PC-9 (cell line): Measurements from ENCODE around the gene SAG. TPM values are rescaled to one million over a fixed set of nuclear protein-coding genes. Genes with fewer than 3 reads are reported as not detected.

ENCODE experiments used
- BruUV-seq: library from RNA; stranded (reverse); fragments of 400-500 nt; replicated peaks from 2 replicates; lab custom pipeline; 2021; lab: Mats Ljungman, UMichigan
- CTCF ChIA-PET: fragments of 300-600 bp; sonication (Branson Sonifier 250); formaldehyde crosslinking; loops from one replicate; lab custom pipeline; 2022; ENCODE audit warnings: antibody characterized with exemption; lab: Charles Lee
- POLR2A ChIA-PET: fragments of 300-600 bp; sonication (Branson Sonifier 250); formaldehyde crosslinking; loops from one replicate; lab custom pipeline; 2022; ENCODE audit warnings: antibody characterized with exemption; ENCODE audit not compliant: unreplicated experiment; lab: Charles Lee
- DNase-seq, 2 experiments: peaks; one replicate each; pipeline versions ENCODE4 v3.0.0 to v3.0.0-alpha.2; 2015 to 2022; ENCODE audit warnings: mixed read lengths in 1 of 2
- H2AFZ ChIP-seq: fragments of 200-600 bp; sonication (generic); 2 replicates; pipeline ENCODE4 v1.8.1; 2017; ENCODE audit warnings: antibody characterized with exemption
- H3F3A ChIP-seq: fragments of 200-600 bp; sonication (generic); 2 replicates; pipeline ENCODE4 v1.8.1; 2017; ENCODE audit warnings: antibody characterized with exemption, mild to moderate bottlenecking, low read depth; ENCODE audit not compliant: insufficient read depth
- H3K27ac ChIP-seq: fragments of 200-600 bp; sonication (generic); 2 replicates; pipeline ENCODE4 v1.6.1; 2016; ENCODE audit warnings: mixed run types
- H3K27me3 ChIP-seq: fragments of 200-600 bp; sonication (generic); 2 replicates; pipeline ENCODE4 v1.6.1; 2016; ENCODE audit warnings: low read depth, mixed run types; ENCODE audit not compliant: insufficient read depth
- H3K36me3 ChIP-seq: fragments of 200-600 bp; sonication (generic); 2 replicates; pipeline ENCODE4 v1.6.1; 2016; ENCODE audit warnings: low read depth, mixed run types
- H3K4me1 ChIP-seq: fragments of 200-600 bp; sonication (generic); replicated peaks from 2 replicates; pipeline ENCODE4 v1.6.1; 2016; ENCODE audit warnings: mixed run types; ENCODE audit not compliant: insufficient read depth
- H3K4me2 ChIP-seq: fragments of 200-600 bp; sonication (generic); 2 replicates; pipeline ENCODE4 v1.6.1; 2017; ENCODE audit warnings: mixed run types
- H3K4me3 ChIP-seq: fragments of 200-600 bp; sonication (generic); 2 replicates; pipeline ENCODE4 v1.6.1; 2016; ENCODE audit warnings: mixed run types
- H3K79me2 ChIP-seq: fragments of 200-600 bp; sonication (generic); 2 replicates; pipeline ENCODE4 v1.6.1; 2017; ENCODE audit warnings: low read depth, mixed run types
- H3K9me2 ChIP-seq: fragments of 200-600 bp; sonication (generic); 2 replicates; pipeline ENCODE4 v1.8.1; 2017; ENCODE audit warnings: mild to moderate bottlenecking; ENCODE audit not compliant: insufficient read depth
- H3K9me3 ChIP-seq: fragments of 200-600 bp; sonication (generic); 2 replicates; pipeline ENCODE4 v1.8.1; 2016; ENCODE audit warnings: low read depth; ENCODE audit not compliant: insufficient read depth
- H4K20me1 ChIP-seq: fragments of 200-600 bp; sonication (generic); 2 replicates; pipeline ENCODE4 v1.8.1; 2017; ENCODE audit not compliant: insufficient read depth
- CTCF ChIP-seq: fragments of 200-600 bp; sonication (generic); conservative IDR thresholded peaks from 2 replicates; pipeline ENCODE4 v1.6.1; 2017; ENCODE audit warnings: mixed run types, antibody characterized with exemption, mild to moderate bottlenecking, moderate library complexity
- EZH2 ChIP-seq: fragments of 200-600 bp; sonication (generic); IDR thresholded peaks from 2 replicates; pipeline ENCODE4 v1.8.0; 2017; ENCODE audit warnings: antibody characterized with exemption, low read depth
- intact Hi-C: fragments of 100-400 bp; cut with micrococcal nuclease; formaldehyde crosslinking; loops from one replicate; pipeline ENCODE4 v1.10.0; 2022; ENCODE audit not compliant: unreplicated experiment
- total RNA-seq: library from RNA; stranded (reverse); gene quantifications from 2 replicates; pipeline ENCODE4 v1.2.3, GENCODE V29; 2021

SAG gene
- total RNA-seq, 1 experiment from 2014 or later = not detected

- peaks cover 10% of the 10 kb centered on the region; the same call in 1 of the 2 replicates for H3F3A ChIP-seq
- no peaks in the 10 kb centered on the region for H3K79me2 ChIP-seq
- peaks cover 23% of the 10 kb centered on the region for H3K4me1 ChIP-seq
- ChIA-PET POLR2A (no interaction called here), CTCF (no interaction called here)
- no TSS peak for BruUV-seq
- no peaks in the 10 kb centered on the region; the same call in 1 of the 2 replicates for H3K9me3 ChIP-seq
- H3K27me3 ChIP-seq = no peaks in the 10 kb centered on the region
- no peaks in the 10 kb centered on the region for H4K20me1 ChIP-seq
- no peak for DNase-seq
- no peak overlapping the region for H3K4me3 ChIP-seq
- no peaks in the 10 kb centered on the region for H3K36me3 ChIP-seq
- H3K9me2 ChIP-seq = no peaks in the 10 kb centered on the region
- TF ChIP-seq EZH2 (no peak), CTCF (no peak)
- intact Hi-C loops = no loop called here
- H2AFZ ChIP-seq = no peak overlapping the region
- no peak overlapping the region for H3K27ac ChIP-seq
- H3K4me2 ChIP-seq = no peak overlapping the region
These were observed 33.7 kb downstream of the SAG start for GRCh38 chr2:233341296-233341695.

GRCh38 chr2:233342301-233342700 is 34.7 kb downstream of the SAG start:
- no peaks in the 10 kb centered on the region for H3K36me3 ChIP-seq
- ChIA-PET CTCF (interaction anchor here (0.6 to 0.7 kb wide), 2 partner anchors 11 to 24 kb away, joined by 3 to 10 read pairs; no protein-coding TSS in a partner anchor), POLR2A (no interaction called here)
- DNase-seq = no peak
- H3K4me2 ChIP-seq = no peak overlapping the region
- no peak overlapping the region for H2AFZ ChIP-seq
- no peaks in the 10 kb centered on the region for H3K79me2 ChIP-seq
- no peak overlapping the region for H3K27ac ChIP-seq
- H3K4me1 ChIP-seq = peaks cover 23% of the 10 kb centered on the region
- no peak for TF ChIP-seq CTCF
- no peak for TF ChIP-seq EZH2
- intact Hi-C loops = no loop called here
- no TSS peak for BruUV-seq
- H3F3A ChIP-seq = peaks cover 10% of the 10 kb centered on the region; the same call in 1 of the 2 replicates
- no peaks in the 10 kb centered on the region; the same call in 1 of the 2 replicates for H3K9me3 ChIP-seq
- no peaks in the 10 kb centered on the region for H3K9me2 ChIP-seq
- H3K27me3 ChIP-seq = no peaks in the 10 kb centered on the region
- H3K4me3 ChIP-seq = no peak overlapping the region
- no peaks in the 10 kb centered on the region for H4K20me1 ChIP-seq

- H3F3A ChIP-seq = peaks cover 10% of the 10 kb centered on the region; the same call in 1 of the 2 replicates
- no peaks in the 10 kb centered on the region for H3K27me3 ChIP-seq
- ChIA-PET CTCF (no interaction called here), POLR2A (no interaction called here)
- no peak for DNase-seq
- H3K27ac ChIP-seq = no peak overlapping the region
- H3K4me2 ChIP-seq = no peak overlapping the region
- TF ChIP-seq EZH2 = no peak
- no peak for TF ChIP-seq CTCF
- H3K36me3 ChIP-seq = no peaks in the 10 kb centered on the region
- BruUV-seq = no TSS peak
- H2AFZ ChIP-seq = no peak overlapping the region
- no peaks in the 10 kb centered on the region for H3K79me2 ChIP-seq
- H4K20me1 ChIP-seq = no peaks in the 10 kb centered on the region
- H3K9me3 ChIP-seq = no peaks in the 10 kb centered on the region; the same call in 1 of the 2 replicates
- no peak overlapping the region for H3K4me3 ChIP-seq
- intact Hi-C loops = no loop called here
- H3K4me1 ChIP-seq = peaks cover 22% of the 10 kb centered on the region
- no peaks in the 10 kb centered on the region for H3K9me2 ChIP-seq
These were observed 35.6 kb downstream of the SAG start for GRCh38 chr2:233343171-233343705.
